Measurements from ENCODE around the gene UPK3B. TPM values are rescaled to one million over a fixed set of nuclear protein-coding genes. Genes with fewer than 3 reads are reported as not detected.

The UPK3B gene
- total and polyA plus RNA-seq, 2 of the 13 experiments (the other 11 are each of a cell fraction or from before 2014, with no cell fraction given) = not detected

- peak; percentile 78 for TF ChIP-seq ZBTB43 (CRISPR knock-in tag; conservative IDR thresholded peaks at IDR 0.05)
- TF ChIP-seq ZNF230 (CRISPR knock-in tag; IDR thresholded peaks at IDR 0.05) = peak; percentile 60; the same call in 1 of the 2 replicates
- peak; percentile 76 for TF ChIP-seq ZNF556 (CRISPR knock-in tag; IDR thresholded peaks at IDR 0.05; ENCODE audit: borderline replicate concordance)
- 0 out of 2 replicates have a peak, but pooled peaks have one; percentile 81 for TF ChIP-seq ZNF432 (CRISPR knock-in tag; IDR thresholded peaks at IDR 0.05; ENCODE audit: borderline replicate concordance)
- peak; percentile 85; the same call in 1 of the 2 replicates for TF ChIP-seq TOPORS (CRISPR knock-in tag; IDR thresholded peaks at IDR 0.05)
- TF ChIP-seq HNRNPLL (IDR thresholded peaks at IDR 0.05; ENCODE audit: low read depth, low read length, poor library complexity, severe bottlenecking) = peak; percentile 89
- TF ChIP-seq, protein P1, sequence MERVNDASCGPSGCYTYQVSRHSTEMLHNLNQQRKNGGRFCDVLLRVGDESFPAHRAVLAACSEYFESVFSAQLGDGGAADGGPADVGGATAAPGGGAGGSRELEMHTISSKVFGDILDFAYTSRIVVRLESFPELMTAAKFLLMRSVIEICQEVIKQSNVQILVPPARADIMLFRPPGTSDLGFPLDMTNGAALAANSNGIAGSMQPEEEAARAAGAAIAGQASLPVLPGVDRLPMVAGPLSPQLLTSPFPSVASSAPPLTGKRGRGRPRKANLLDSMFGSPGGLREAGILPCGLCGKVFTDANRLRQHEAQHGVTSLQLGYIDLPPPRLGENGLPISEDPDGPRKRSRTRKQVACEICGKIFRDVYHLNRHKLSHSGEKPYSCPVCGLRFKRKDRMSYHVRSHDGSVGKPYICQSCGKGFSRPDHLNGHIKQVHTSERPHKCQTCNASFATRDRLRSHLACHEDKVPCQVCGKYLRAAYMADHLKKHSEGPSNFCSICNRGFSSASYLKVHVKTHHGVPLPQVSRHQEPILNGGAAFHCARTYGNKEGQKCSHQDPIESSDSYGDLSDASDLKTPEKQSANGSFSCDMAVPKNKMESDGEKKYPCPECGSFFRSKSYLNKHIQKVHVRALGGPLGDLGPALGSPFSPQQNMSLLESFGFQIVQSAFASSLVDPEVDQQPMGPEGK (CRISPR knock-in tag; IDR thresholded peaks at IDR 0.05) = peak; percentile 66; the same call in 1 of the 2 replicates
- peak; percentile 75 for TF ChIP-seq TBX2 (CRISPR knock-in tag; IDR thresholded peaks at IDR 0.05; ENCODE audit: borderline replicate concordance)
- peak; percentile 60; the same call in 1 of the 2 replicates for TF ChIP-seq PPARG (CRISPR knock-in tag; conservative IDR thresholded peaks at IDR 0.05)
- TF ChIP-seq ZNF691 (CRISPR knock-in tag; IDR thresholded peaks at IDR 0.05; ENCODE audit: borderline replicate concordance, low read depth) = 0 out of 2 replicates have a peak, but pooled peaks have one; percentile 56
- TF ChIP-seq, protein P2, sequence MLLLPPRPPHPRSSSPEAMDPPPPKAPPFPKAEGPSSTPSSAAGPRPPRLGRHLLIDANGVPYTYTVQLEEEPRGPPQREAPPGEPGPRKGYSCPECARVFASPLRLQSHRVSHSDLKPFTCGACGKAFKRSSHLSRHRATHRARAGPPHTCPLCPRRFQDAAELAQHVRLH (CRISPR knock-in tag; IDR thresholded peaks at IDR 0.05; ENCODE audit: borderline replicate concordance, low read depth) = peak; percentile 56; the same call in 1 of the 2 replicates
- peak; percentile 44; the same call in 1 of the 2 replicates for TF ChIP-seq MEIS2 (CRISPR knock-in tag; IDR thresholded peaks at IDR 0.05)
- TF ChIP-seq TEAD3 (CRISPR knock-in tag; optimal IDR thresholded peaks at IDR 0.05; ENCODE audit: borderline replicate concordance) = peak; percentile 50
- TF ChIP-seq, protein P3, sequence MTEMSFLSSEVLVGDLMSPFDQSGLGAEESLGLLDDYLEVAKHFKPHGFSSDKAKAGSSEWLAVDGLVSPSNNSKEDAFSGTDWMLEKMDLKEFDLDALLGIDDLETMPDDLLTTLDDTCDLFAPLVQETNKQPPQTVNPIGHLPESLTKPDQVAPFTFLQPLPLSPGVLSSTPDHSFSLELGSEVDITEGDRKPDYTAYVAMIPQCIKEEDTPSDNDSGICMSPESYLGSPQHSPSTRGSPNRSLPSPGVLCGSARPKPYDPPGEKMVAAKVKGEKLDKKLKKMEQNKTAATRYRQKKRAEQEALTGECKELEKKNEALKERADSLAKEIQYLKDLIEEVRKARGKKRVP (CRISPR knock-in tag; IDR thresholded peaks at IDR 0.05) = peak in 1 of 2 experiments; percentile 60; a peak in 1 of 4 replicates
- TF ChIP-seq TARDBP (CRISPR knock-in tag; IDR thresholded peaks at IDR 0.05) = peak; percentile 84
- peak; percentile 88 for TF ChIP-seq ZNF891 (CRISPR knock-in tag; IDR thresholded peaks at IDR 0.05)
- peak; percentile 73; the same call in 1 of the 2 replicates for TF ChIP-seq YEATS2 (CRISPR knock-in tag; IDR thresholded peaks at IDR 0.05; ENCODE audit: borderline replicate concordance)
- TF ChIP-seq, protein P4, sequence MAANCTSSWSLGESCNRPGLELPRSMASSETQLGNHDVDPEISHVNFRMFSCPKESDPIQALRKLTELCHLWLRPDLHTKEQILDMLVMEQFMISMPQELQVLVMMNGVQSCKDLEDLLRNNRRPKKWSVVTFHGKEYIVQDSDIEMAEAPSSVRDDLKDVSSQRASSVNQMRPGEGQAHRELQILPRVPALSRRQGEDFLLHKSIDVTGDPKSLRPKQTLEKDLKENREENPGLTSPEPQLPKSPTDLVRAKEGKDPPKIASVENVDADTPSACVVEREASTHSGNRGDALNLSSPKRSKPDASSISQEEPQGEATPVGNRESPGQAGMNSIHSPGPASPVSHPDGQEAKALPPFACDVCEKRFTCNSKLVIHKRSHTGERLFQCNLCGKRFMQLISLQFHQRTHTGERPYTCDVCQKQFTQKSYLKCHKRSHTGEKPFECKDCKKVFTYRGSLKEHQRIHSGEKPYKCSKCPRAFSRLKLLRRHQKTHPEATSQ (CRISPR knock-in tag; IDR thresholded peaks at IDR 0.05; ENCODE audit: borderline replicate concordance) = peak; percentile 81; the same call in 1 of the 2 replicates
- TF ChIP-seq, protein P5, sequence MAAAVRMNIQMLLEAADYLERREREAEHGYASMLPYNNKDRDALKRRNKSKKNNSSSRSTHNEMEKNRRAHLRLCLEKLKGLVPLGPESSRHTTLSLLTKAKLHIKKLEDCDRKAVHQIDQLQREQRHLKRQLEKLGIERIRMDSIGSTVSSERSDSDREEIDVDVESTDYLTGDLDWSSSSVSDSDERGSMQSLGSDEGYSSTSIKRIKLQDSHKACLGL (CRISPR knock-in tag; IDR thresholded peaks at IDR 0.05) = peak; percentile 66
- peak; percentile 90 for TF ChIP-seq KLF6 (CRISPR knock-in tag; IDR thresholded peaks at IDR 0.05)
These were observed 38.9 kb downstream of the UPK3B start (continued) for GRCh38 chr7:76549025-76549854.

Data from HepG2 (cell line).